GM19043 (cell line): Measurements from ENCODE around the gene SHFL.

Experiments used
- ATAC-seq: cut with Tn5 transposase; IDR thresholded peaks from one replicate; pipeline ENCODE4 v1.9.1; 2021; ENCODE audit warnings: low read depth; ENCODE audit not compliant: unreplicated experiment

Gene SHFL

GRCh38 chr19:10107254-10107653 is 21.1 kb downstream of the SHFL start:
- no peak for ATAC-seq

GRCh38 chr19:10107817-10108367 is 21.8 kb downstream of the SHFL start:
- ATAC-seq: no peak

- ATAC-seq: no peak
These were observed 23.4 kb downstream of the SHFL start for GRCh38 chr19:10109528-10109927.

GRCh38 chr19:10110076-10110971 is 24.2 kb downstream of the SHFL start:
- ATAC-seq: no peak

GRCh38 chr19:10110972-10111317 is 24.8 kb downstream of the SHFL start:
- ATAC-seq: no peak

GRCh38 chr19:10111405-10111811 is 25.3 kb downstream of the SHFL start, which contains the start of gene P2RY11:
Gene P2RY11, plus strand, starts transcription at chr19:10111693. Its CDS starts 29 bp downstream, at chr19:10111722.
- no peak for ATAC-seq

- ATAC-seq: no peak
These were observed 26.1 kb downstream of the SHFL start for GRCh38 chr19:10112037-10112761.

GRCh38 chr19:10112895-10113591 is 26.9 kb downstream of the SHFL start:
- no peak for ATAC-seq

GRCh38 chr19:10113592-10113963 is 27.5 kb downstream of the SHFL start:
- no peak for ATAC-seq

- no peak for ATAC-seq
These were observed 28.0 kb downstream of the SHFL start for GRCh38 chr19:10113964-10114650.

- ATAC-seq: no peak
These were observed 28.7 kb downstream of the SHFL start for GRCh38 chr19:10114651-10115391.

GRCh38 chr19:10115392-10116084 is 29.4 kb downstream of the SHFL start:
- no peak for ATAC-seq

GRCh38 chr19:10116085-10116865 is 30.2 kb downstream of the SHFL start:
- ATAC-seq: no peak

- no peak for ATAC-seq
These were observed 30.9 kb downstream of the SHFL start for GRCh38 chr19:10116866-10117616.

GRCh38 chr19:10118960-10119359 is 32.8 kb downstream of the SHFL start:
- no peak for ATAC-seq

GRCh38 chr19:10120538-10121189 is 34.5 kb downstream of the SHFL start:
- no peak for ATAC-seq

GRCh38 chr19:10122045-10122444 is 35.9 kb downstream of the SHFL start:
- no peak for ATAC-seq
